ENCODE data around the gene DDA1. TPM values are rescaled to one million over a fixed set of nuclear protein-coding genes. Genes with fewer than 3 reads are reported as not detected.

The DDA1 gene
- total RNA-seq, 1 experiment from 2014 or later = 72.5 TPM

DNA sequence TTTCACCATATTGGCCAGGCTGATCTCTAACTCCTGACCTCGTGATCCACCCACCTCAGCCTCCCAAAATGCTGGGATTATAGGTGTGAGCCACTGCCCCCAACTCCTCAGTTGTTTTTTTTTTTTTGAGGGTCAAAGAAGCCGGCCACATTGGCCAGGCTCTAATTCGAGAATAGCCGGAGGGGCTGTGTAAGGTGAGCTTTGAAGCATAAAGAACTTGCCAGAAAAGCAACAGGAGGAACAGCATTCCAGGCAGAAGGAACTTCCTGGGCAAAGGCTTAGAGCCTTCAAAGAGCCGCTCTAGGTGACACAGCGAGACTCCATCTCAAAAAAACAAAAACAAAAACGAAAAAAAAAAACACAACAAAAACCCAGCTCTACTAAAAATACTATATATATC is 43.3 kb upstream of the DDA1 start:
- no peaks in the 10 kb centered on the region for H3K27me3 ChIP-seq (ENCODE audit: insufficient read depth, low read depth)
- DNase-seq = peak in 1 of 2 experiments; percentile 97
- no peaks in the 10 kb centered on the region for H4K20me1 ChIP-seq (ENCODE audit: insufficient read depth)
- H3F3A ChIP-seq (ENCODE audit: insufficient read depth, low read depth) = peaks cover 32% of the 10 kb centered on the region
- no peaks in the 10 kb centered on the region for H3K9me3 ChIP-seq (ENCODE audit: insufficient read depth, low read depth)
- ChIA-PET POLR2A (ENCODE audit: unreplicated experiment) (interaction anchor here (1.4 kb wide), 1 partner anchor 17 kb away, joined by 8 read pairs; no protein-coding TSS in a partner anchor), CTCF (interaction anchor here (0.6 to 0.7 kb wide), 2 partner anchors 8 to 16 kb away, joined by 3 to 6 read pairs; no protein-coding TSS in a partner anchor)
- H3K4me2 ChIP-seq = peak overlapping the region; percentile 34
- no peak overlapping the region; the same call in 1 of the 2 replicates for H2AFZ ChIP-seq
- H3K4me3 ChIP-seq = no peak overlapping the region
- peak overlapping the region; percentile 70 for H3K27ac ChIP-seq
- H3K79me2 ChIP-seq (ENCODE audit: low read depth) = peaks cover 17% of the 10 kb centered on the region
- no peaks in the 10 kb centered on the region for H3K9me2 ChIP-seq (ENCODE audit: insufficient read depth)
- intact Hi-C loops (cut with micrococcal nuclease; ENCODE audit: unreplicated experiment) = no loop called here
- peaks cover 5% of the 10 kb centered on the region; the same call in 1 of the 2 replicates for H3K36me3 ChIP-seq (ENCODE audit: low read depth)
- peaks cover 26% of the 10 kb centered on the region for H3K4me1 ChIP-seq (replicated peaks; ENCODE audit: insufficient read depth)
- no TSS peak for BruUV-seq (replicated peaks)
- no peak for TF ChIP-seq EZH2 (IDR thresholded peaks at IDR 0.05; ENCODE audit: low read depth)
- TF ChIP-seq, protein P1, sequence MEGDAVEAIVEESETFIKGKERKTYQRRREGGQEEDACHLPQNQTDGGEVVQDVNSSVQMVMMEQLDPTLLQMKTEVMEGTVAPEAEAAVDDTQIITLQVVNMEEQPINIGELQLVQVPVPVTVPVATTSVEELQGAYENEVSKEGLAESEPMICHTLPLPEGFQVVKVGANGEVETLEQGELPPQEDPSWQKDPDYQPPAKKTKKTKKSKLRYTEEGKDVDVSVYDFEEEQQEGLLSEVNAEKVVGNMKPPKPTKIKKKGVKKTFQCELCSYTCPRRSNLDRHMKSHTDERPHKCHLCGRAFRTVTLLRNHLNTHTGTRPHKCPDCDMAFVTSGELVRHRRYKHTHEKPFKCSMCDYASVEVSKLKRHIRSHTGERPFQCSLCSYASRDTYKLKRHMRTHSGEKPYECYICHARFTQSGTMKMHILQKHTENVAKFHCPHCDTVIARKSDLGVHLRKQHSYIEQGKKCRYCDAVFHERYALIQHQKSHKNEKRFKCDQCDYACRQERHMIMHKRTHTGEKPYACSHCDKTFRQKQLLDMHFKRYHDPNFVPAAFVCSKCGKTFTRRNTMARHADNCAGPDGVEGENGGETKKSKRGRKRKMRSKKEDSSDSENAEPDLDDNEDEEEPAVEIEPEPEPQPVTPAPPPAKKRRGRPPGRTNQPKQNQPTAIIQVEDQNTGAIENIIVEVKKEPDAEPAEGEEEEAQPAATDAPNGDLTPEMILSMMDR (conservative IDR thresholded peaks at IDR 0.05) = no peak

DNA sequence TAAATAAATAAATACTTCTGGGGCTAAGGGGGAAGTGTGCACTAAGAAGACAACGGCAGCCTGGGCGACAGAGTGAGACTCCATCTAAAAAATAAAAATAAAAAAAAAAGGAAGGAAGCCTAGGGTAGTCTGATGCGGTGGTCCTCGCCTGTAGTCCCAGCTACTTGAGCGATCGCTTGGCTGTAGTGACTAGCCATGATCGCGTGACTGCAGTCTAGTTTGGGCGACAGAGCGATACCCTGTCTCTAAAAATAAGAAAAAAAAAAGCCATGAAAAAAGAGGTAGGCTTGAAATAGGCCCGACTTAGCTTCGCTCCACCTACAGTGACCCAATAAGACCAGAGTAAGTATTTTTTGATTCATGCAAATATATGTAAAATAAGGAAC is 42.8 kb upstream of the DDA1 start:
- intact Hi-C loops (cut with micrococcal nuclease; ENCODE audit: unreplicated experiment) = no loop called here
- CTCF ChIA-PET = no interaction called here
- no peaks in the 10 kb centered on the region for H3K27me3 ChIP-seq (ENCODE audit: insufficient read depth, low read depth)
- POLR2A ChIA-PET (ENCODE audit: unreplicated experiment) = interaction anchor here (0.5 to 1.4 kb wide), 9 partner anchors 12 to 662 kb away, joined by 3 to 25 read pairs (median 9); partner anchors contain the start of genes OCEL1 and USE1
- no peaks in the 10 kb centered on the region for H4K20me1 ChIP-seq (ENCODE audit: insufficient read depth)
- peaks cover 11% of the 10 kb centered on the region; the same call in 1 of the 2 replicates for H3K36me3 ChIP-seq (ENCODE audit: low read depth)
- H3K4me3 ChIP-seq = no peak overlapping the region
- H3K27ac ChIP-seq = peak overlapping the region; percentile 70
- H3K79me2 ChIP-seq (ENCODE audit: low read depth) = peaks cover 17% of the 10 kb centered on the region
- DNase-seq = no peak
- no peak overlapping the region for H2AFZ ChIP-seq
- no peak for TF ChIP-seq EZH2 (IDR thresholded peaks at IDR 0.05; ENCODE audit: low read depth)
- TF ChIP-seq, protein P1 (conservative IDR thresholded peaks at IDR 0.05) = no peak
- peaks cover 25% of the 10 kb centered on the region for H3K4me1 ChIP-seq (replicated peaks; ENCODE audit: insufficient read depth)
- peak overlapping the region; percentile 34; the same call in 1 of the 2 replicates for H3K4me2 ChIP-seq
- no peaks in the 10 kb centered on the region for H3K9me3 ChIP-seq (ENCODE audit: insufficient read depth, low read depth)
- H3K9me2 ChIP-seq (ENCODE audit: insufficient read depth) = no peaks in the 10 kb centered on the region
- BruUV-seq (replicated peaks) = no TSS peak
- peaks cover 32% of the 10 kb centered on the region for H3F3A ChIP-seq (ENCODE audit: insufficient read depth, low read depth)

DNA sequence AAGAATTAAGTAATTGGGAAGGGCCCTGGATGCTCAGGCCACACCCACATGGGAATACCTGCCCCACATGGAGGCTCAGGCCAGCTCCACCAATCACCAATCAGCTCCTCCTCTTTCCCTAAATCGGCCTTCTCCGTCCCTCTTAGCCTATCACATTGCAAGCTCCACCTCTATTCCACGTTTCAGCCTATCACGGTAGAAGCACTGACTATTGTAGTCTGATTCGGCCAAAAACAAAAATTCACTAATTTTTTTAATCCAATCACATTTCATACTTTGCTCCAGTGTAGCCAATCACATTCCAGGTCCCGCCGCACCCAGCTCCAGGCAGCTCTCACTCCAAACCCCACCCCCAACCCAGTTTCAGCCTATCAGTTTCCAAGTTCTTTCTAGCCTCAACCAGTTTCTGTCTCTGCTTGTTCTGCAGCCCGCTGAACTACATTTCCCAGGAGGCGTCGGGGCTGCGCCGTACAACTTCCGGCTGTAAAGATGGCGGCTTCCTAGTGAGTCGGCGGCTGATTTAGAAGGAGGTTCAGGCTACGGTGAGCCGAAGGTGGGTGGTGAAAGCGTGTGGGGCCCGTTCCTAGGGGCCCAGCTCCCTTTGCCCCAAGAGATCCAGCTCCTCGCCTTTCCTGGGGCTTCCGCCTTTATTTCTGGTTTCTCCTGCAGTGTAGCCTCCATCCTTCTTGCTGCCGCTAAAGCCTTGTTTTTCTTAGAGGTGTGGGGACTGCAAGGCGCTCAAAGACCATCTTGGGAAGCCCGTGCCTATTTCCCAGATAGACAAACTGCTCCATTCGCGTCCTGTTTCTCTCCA is 42.2 kb upstream of the DDA1 start, which contains the start of gene BABAM1:
TSS of gene BABAM1 (plus strand) at position 469 of the 814 bp plus-strand sequence. CDS start 1,364 bp downstream, outside the sequence.
- Histone ChIP-seq H3K36me3 (ENCODE audit: low read depth) (peaks cover 11% of the 10 kb centered on the region; the same call in 1 of the 2 replicates), H4K20me1 (ENCODE audit: insufficient read depth) (no peaks in the 10 kb centered on the region), H3K79me2 (ENCODE audit: low read depth) (peaks cover 17% of the 10 kb centered on the region), H3K27ac (peak within 1 kb of the TSS; percentile 70), H3K27me3 (ENCODE audit: insufficient read depth, low read depth) (no peaks in the 10 kb centered on the region), H3K9me2 (ENCODE audit: insufficient read depth) (no peaks in the 10 kb centered on the region), H2AFZ (peak within 1 kb of the TSS; percentile 88), H3K9me3 (ENCODE audit: insufficient read depth, low read depth) (no peaks in the 10 kb centered on the region), H3K4me1 (replicated peaks; ENCODE audit: insufficient read depth) (peaks cover 25% of the 10 kb centered on the region), H3K4me2 (peak within 1 kb of the TSS; percentile 90), H3F3A (ENCODE audit: insufficient read depth, low read depth) (peaks cover 32% of the 10 kb centered on the region), H3K4me3 (peak within 1 kb of the TSS; percentile 86)
- TF ChIP-seq, protein P1 (conservative IDR thresholded peaks at IDR 0.05) = no peak
- TF ChIP-seq EZH2 (IDR thresholded peaks at IDR 0.05; ENCODE audit: low read depth) = no peak
- intact Hi-C loops (cut with micrococcal nuclease; ENCODE audit: unreplicated experiment) = loop anchor here (1.0 kb wide), 1 partner anchor 21 kb away; no protein-coding TSS in a partner anchor
- TSS peak; percentile 78 for BruUV-seq (replicated peaks)
- CTCF ChIA-PET = no interaction called here
- DNase-seq = peak; percentile 94 to 99
- POLR2A ChIA-PET (ENCODE audit: unreplicated experiment) = interaction anchor here (0.5 to 1.4 kb wide), 10 partner anchors 12 to 662 kb away, joined by 3 to 25 read pairs (median 11); partner anchors contain the start of genes OCEL1 and USE1

Measured in PC-9 (cell line).